DND-41 (cell line): ENCODE data around the gene DGKI.

ENCODE experiments used
- ATAC-seq: fragments of 200-7000 bp; cut with Tn5 transposase; 3 replicates; pipeline ENCODE4 v1.9.1; 2021; ENCODE audit warnings: low read depth; ENCODE audit not compliant: insufficient read depth
- DNase-seq: peaks from one replicate; pipeline ENCODE4 v3.0.0-alpha.2; 2020
- H2AFZ ChIP-seq: 2 replicates; pipeline ENCODE4 v1.6.0; 2012; ENCODE audit warnings: low read depth, low read length
- H3K27ac ChIP-seq: 2 replicates; pipeline ENCODE4 v1.5.1; 2012; ENCODE audit warnings: low read length, inconsistent platforms
- H3K27me3 ChIP-seq: fragments of 200-600 bp; sonication (generic); 2 replicates; pipeline ENCODE4 v1.6.0; 2012; ENCODE audit warnings: low read length, mild to moderate bottlenecking, inconsistent platforms; ENCODE audit not compliant: insufficient read depth, poor library complexity
- H3K36me3 ChIP-seq: 2 replicates; pipeline ENCODE4 v1.5.1; 2012; ENCODE audit warnings: low read length, inconsistent platforms; ENCODE audit not compliant: insufficient read depth
- H3K4me1 ChIP-seq: 2 replicates; pipeline ENCODE4 v1.5.1; 2012; ENCODE audit warnings: mild to moderate bottlenecking, low read length; ENCODE audit not compliant: insufficient read depth
- H3K4me2 ChIP-seq: 2 replicates; pipeline ENCODE4 v1.6.0; 2012; ENCODE audit warnings: mild to moderate bottlenecking, moderate library complexity, low read length, inconsistent platforms; ENCODE audit not compliant: insufficient read depth
- H3K4me3 ChIP-seq, 2 experiments: fragments of 200-600 bp in 1 of 2; shearing (Covaris generic) in 1 of 2; 2 replicates each; pipeline ENCODE4 v1.5.1; 2012 to 2016; ENCODE audit warnings: inconsistent platforms in 2 of 2, low read length in 2 of 2, mild to moderate bottlenecking in 2 of 2, low read depth in 1 of 2, moderate library complexity in 1 of 2
- H3K79me2 ChIP-seq: 2 replicates; pipeline ENCODE4 v1.6.0; 2012; ENCODE audit warnings: low read length, inconsistent platforms; ENCODE audit not compliant: insufficient read depth
- H3K9ac ChIP-seq: 2 replicates; pipeline ENCODE4 v1.6.0; 2012; ENCODE audit warnings: low read depth, mild to moderate bottlenecking, inconsistent platforms, low read length, moderate library complexity
- H3K9me3 ChIP-seq: 2 replicates; pipeline ENCODE4 v1.5.1; 2012; ENCODE audit warnings: low read length, moderate library complexity, mild to moderate bottlenecking, inconsistent platforms; ENCODE audit not compliant: insufficient read depth, severe bottlenecking
- H4K20me1 ChIP-seq: 2 replicates; pipeline ENCODE4 v1.6.0; 2012; ENCODE audit warnings: low read length; ENCODE audit not compliant: insufficient read depth
- CTCF ChIP-seq: IDR thresholded peaks from 2 replicates; pipeline ENCODE4 v1.5.1; 2012; ENCODE audit warnings: borderline replicate concordance, low read length, moderate library complexity, mild to moderate bottlenecking; ENCODE audit not compliant: poor library complexity, severe bottlenecking; ENCODE audit errors: extremely low read depth
- EZH2 ChIP-seq: IDR thresholded peaks from 3 replicates; pipeline ENCODE4 v1.6.1; 2012; ENCODE audit warnings: borderline replicate concordance, low read depth, mild to moderate bottlenecking, moderate library complexity, low read length, inconsistent platforms; ENCODE audit not compliant: severe bottlenecking

The DGKI gene

GRCh38 chr7:137844677-137845425 lies 1.9 kb downstream of the DGKI start:
- TF ChIP-seq CTCF: no peak

GRCh38 chr7:137839903-137840779 lies 6.6 kb downstream of the DGKI start:
- H2AFZ ChIP-seq: no peak overlapping the region
- TF ChIP-seq CTCF (no peak), EZH2 (no peak)
- H3K27me3 ChIP-seq: no peaks in the 10 kb centered on the region
- H3K4me1 ChIP-seq: no peaks in the 10 kb centered on the region
- H3K36me3 ChIP-seq: no peaks in the 10 kb centered on the region
- no peak overlapping the region for H3K27ac ChIP-seq
- ATAC-seq (no peak), DNase-seq (no peak)
- H3K9me3 ChIP-seq: no peaks in the 10 kb centered on the region
- H3K79me2 ChIP-seq: no peaks in the 10 kb centered on the region
- H4K20me1 ChIP-seq: no peaks in the 10 kb centered on the region
- no peak overlapping the region for H3K9ac ChIP-seq
- H3K4me3 ChIP-seq: no peak overlapping the region
- no peak overlapping the region for H3K4me2 ChIP-seq

More at GRCh38 chr7:137844677-137845425, 1.9 kb downstream of the DGKI start:
- Histone ChIP-seq H3K27me3 (no peaks in the 10 kb centered on the region), H3K9me3 (no peaks in the 10 kb centered on the region), H3K4me2 (no peak overlapping the region), H2AFZ (no peak overlapping the region), H3K27ac (no peak overlapping the region), H4K20me1 (no peaks in the 10 kb centered on the region), H3K4me3 (no peak overlapping the region), H3K36me3 (no peaks in the 10 kb centered on the region), H3K4me1 (no peaks in the 10 kb centered on the region), H3K79me2 (no peaks in the 10 kb centered on the region), H3K9ac (no peak overlapping the region)
- ATAC-seq (no peak), DNase-seq (no peak)

GRCh38 chr7:137838706-137839315 lies 8.0 kb downstream of the DGKI start:
- no peak for ATAC-seq
- Histone ChIP-seq H3K27ac (no peak overlapping the region), H3K4me3 (no peak overlapping the region), H3K79me2 (no peaks in the 10 kb centered on the region), H2AFZ (no peak overlapping the region), H3K9me3 (no peaks in the 10 kb centered on the region), H3K27me3 (no peaks in the 10 kb centered on the region), H3K4me1 (no peaks in the 10 kb centered on the region), H3K4me2 (no peak overlapping the region), H3K9ac (no peak overlapping the region), H4K20me1 (no peaks in the 10 kb centered on the region), H3K36me3 (no peaks in the 10 kb centered on the region)
- TF ChIP-seq EZH2 (no peak), CTCF (no peak)
- DNase-seq: no peak
